ENCODE measurements around the gene EXOC3.

Gene EXOC3

GRCh38 chr5:448061-448765 lies 5.2 kb downstream of the EXOC3 start:
- peaks cover 26% of the 10 kb centered on the region for H3K9me3 Mint-ChIP-seq
- no peaks in the 10 kb centered on the region for H3K27me3 Mint-ChIP-seq (ENCODE audit: low read depth)
- peaks cover 72% of the 10 kb centered on the region for H3K36me3 Mint-ChIP-seq (ENCODE audit: low read depth)
- no peak overlapping the region for H3K27ac Mint-ChIP-seq
- peak overlapping the region in 1 of 3 experiments; percentile 11 for H3K4me3 Mint-ChIP-seq
- no peak for TF ChIP-seq CTCF (IDR thresholded peaks at IDR 0.05; ENCODE audit: unreplicated experiment in 3 of 3)
- H3K4me1 Mint-ChIP-seq = peaks cover 11% of the 10 kb centered on the region

GRCh38 chr5:448766-449090 lies 5.8 kb downstream of the EXOC3 start:
- H3K27me3 Mint-ChIP-seq (ENCODE audit: low read depth) = no peaks in the 10 kb centered on the region
- H3K9me3 Mint-ChIP-seq = peaks cover 26% of the 10 kb centered on the region
- H3K4me1 Mint-ChIP-seq = peaks cover 11% of the 10 kb centered on the region
- no peak for TF ChIP-seq CTCF (IDR thresholded peaks at IDR 0.05; ENCODE audit: unreplicated experiment in 3 of 3)
- no peak overlapping the region for H3K27ac Mint-ChIP-seq
- H3K4me3 Mint-ChIP-seq = no peak overlapping the region
- H3K36me3 Mint-ChIP-seq (ENCODE audit: low read depth) = peaks cover 77% of the 10 kb centered on the region

GRCh38 chr5:449151-449550 lies 6.2 kb downstream of the EXOC3 start:
- TF ChIP-seq CTCF (IDR thresholded peaks at IDR 0.05; ENCODE audit: unreplicated experiment in 3 of 3) = no peak
- H3K27ac Mint-ChIP-seq = no peak overlapping the region
- peaks cover 10% of the 10 kb centered on the region for H3K4me1 Mint-ChIP-seq
- peaks cover 81% of the 10 kb centered on the region for H3K36me3 Mint-ChIP-seq (ENCODE audit: low read depth)
- H3K27me3 Mint-ChIP-seq (ENCODE audit: low read depth) = no peaks in the 10 kb centered on the region
- H3K9me3 Mint-ChIP-seq = peaks cover 26% of the 10 kb centered on the region
- H3K4me3 Mint-ChIP-seq = no peak overlapping the region

- TF ChIP-seq CTCF (IDR thresholded peaks at IDR 0.05; ENCODE audit: unreplicated experiment in 3 of 3) = no peak
- Mint-ChIP-seq H3K4me3 (no peak overlapping the region), H3K27ac (no peak overlapping the region), H3K36me3 (ENCODE audit: low read depth) (peaks cover 95% of the 10 kb centered on the region), H3K27me3 (ENCODE audit: low read depth) (no peaks in the 10 kb centered on the region), H3K4me1 (no peaks in the 10 kb centered on the region), H3K9me3 (peaks cover 26% of the 10 kb centered on the region)
These were observed 8.8 kb downstream of the EXOC3 start for GRCh38 chr5:451587-452458.

GRCh38 chr5:452978-453710 lies 10.2 kb downstream of the EXOC3 start:
- H3K4me3 Mint-ChIP-seq = no peak overlapping the region
- peaks cover 26% of the 10 kb centered on the region for H3K9me3 Mint-ChIP-seq
- H3K27ac Mint-ChIP-seq = no peak overlapping the region
- TF ChIP-seq CTCF (IDR thresholded peaks at IDR 0.05; ENCODE audit: unreplicated experiment in 3 of 3) = no peak
- H3K27me3 Mint-ChIP-seq (ENCODE audit: low read depth) = no peaks in the 10 kb centered on the region
- peaks cover 84% of the 10 kb centered on the region for H3K36me3 Mint-ChIP-seq (ENCODE audit: low read depth)
- no peaks in the 10 kb centered on the region for H3K4me1 Mint-ChIP-seq

Data from nephron (organoid).